Inferior parietal cortex (tissue), 1 donor: Measurements from ENCODE around the gene PNMA6A.
"Not testable (repeated sequence)": the region's sequence is repeated elsewhere in the genome, so short reads cannot be mapped to it uniquely, and the experiment has no call there.

ENCODE experiments used
- DNase-seq: peaks from one replicate; pipeline ENCODE4 v3.0.0-alpha.2; 2016; ENCODE audit errors: extremely low spot score

PNMA6A gene

DNA sequence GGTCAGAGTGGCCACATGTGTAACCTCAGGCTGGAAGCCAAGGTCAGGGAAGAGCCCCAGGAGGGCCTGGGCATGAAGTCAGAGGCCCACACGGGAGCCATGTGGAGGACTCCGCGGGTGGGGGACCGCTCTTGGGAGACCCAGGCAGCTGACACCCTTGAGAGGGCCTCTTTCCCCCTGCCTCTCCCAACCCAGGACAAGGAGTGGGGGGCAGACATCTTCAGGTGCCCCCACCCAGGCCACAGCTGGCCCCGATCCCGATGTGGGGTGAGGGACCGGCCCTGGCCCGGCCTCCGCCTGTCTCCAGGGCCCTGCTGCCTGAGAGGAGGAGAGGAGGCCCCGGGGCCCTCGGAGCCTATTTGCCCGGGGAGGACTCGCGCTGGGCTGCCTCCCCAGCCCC lies 3.1 kb downstream of the PNMA6A start:
- no peak for DNase-seq

GRCh38 chrX:153077437-153078135 lies 5.3 kb downstream of the PNMA6A start:
- not testable (repeated sequence) for DNase-seq

DNA sequence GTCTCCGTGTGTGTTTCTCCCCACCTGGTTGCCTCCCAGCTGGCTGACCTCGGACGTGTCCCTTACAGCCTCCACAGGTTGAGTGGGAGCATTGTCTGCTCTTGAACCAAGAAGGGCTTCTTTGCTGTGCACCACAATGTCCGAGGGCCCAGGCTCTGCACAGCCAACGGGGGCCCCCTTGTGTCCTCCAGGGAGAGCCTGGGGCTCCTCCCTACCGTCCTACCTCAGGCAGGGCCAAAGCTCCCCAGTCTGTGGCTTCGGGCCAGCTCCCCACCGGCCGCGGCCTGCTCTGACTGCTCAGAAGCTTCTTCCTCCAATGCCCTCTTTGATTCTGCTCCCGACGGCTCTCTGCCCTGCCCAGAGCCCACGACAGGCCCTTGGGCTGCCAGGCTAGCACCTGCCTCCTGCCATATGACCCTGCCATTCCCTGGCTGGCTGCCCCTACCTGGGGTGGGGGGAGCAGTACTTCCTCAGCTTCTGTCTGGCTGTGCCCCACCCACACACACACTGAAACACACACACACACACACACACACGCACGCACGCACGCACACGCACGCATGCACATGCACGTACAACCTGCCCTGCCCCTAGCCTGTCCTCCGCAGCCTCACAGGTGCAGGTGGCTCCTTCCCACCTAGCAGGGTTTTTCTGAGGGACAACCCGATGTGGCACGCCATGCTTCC lies 11.1 kb downstream of the PNMA6A start:
- not testable (repeated sequence) for DNase-seq

GRCh38 chrX:153102418-153102817 lies 30.2 kb downstream of the PNMA6A start:
- DNase-seq, result no peak

- DNase-seq, result not testable (repeated sequence)
Observed at GRCh38 chrX:153104959-153105358, 32.7 kb downstream of the PNMA6A start.

DNA sequence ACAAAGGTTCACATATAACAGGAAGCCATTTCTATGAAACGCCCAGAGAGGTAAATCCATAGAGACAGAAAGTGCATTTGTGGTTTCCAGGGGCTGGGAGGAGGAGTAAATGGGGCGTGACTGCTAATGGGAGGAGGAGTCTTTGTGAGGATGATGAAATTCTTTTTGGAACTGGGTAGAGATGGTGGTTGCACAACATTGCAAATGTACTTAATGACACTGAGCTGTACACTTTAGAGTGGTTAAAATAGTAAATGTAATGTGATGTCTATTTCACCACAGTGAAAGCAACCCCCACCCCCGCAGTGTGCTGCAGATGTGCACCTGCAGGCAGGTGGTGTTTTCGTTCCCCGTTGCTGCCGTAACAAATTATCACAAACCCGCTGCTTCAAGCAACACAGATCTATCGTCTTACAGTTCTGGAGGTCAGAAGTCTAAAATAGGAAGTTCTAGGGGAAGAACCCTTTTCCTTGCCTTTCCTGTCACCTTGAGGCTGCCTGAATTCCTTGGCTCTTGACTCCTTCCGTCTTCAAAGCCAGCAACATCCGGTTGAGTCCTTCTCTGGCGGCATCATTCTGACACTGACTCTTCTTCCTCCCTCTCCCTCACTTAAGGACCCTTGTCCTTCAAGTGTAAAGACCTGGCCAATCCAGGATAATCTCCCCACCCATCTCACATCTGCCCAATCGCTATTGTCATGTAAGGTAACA lies 34.0 kb downstream of the PNMA6A start:
- DNase-seq, result not testable (repeated sequence)

DNA sequence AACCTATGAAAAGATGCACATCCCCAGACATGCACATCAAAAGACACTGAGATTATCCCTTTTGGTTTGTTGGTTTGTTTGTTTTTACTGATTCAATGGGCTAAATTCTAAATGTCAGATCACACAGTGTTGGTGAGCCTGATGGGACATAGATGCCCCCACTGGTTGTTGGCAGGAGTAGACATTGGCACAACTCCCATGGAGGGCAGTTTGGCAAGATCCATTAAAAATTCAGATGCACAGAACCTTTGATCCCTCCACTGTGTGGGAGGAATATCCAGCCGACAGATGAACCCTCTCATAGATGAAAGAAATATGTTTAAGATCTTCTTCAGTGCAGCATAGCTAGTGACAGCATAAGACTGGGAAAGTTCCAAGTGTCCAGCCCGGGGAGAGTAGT lies 38.5 kb downstream of the PNMA6A start:
- DNase-seq, result not testable (repeated sequence)

GRCh38 chrX:153113851-153114250 lies 41.6 kb downstream of the PNMA6A start:
- DNase-seq, result not testable (repeated sequence)

DNA sequence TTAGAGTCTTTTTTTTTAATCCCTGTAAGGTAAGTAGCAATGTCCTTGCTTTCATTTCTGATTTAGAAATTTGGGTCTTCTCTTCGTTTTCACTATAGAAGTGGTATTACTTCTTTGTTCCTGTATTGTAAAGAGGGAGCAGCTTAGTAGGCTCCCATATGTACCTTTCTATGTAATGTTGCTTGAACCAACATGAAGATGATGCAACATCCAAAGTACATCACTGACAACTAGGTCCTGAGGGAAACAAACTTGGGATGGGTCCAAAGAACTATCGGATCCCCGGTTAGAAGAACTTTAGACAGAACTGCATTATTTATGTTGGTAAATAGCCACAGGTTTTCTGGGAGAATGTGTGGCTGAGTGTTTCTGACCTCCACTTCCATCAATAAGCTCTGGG lies 45.5 kb downstream of the PNMA6A start:
- not testable (repeated sequence) for DNase-seq

- not testable (repeated sequence) for DNase-seq
Observed at GRCh38 chrX:153120230-153120629, 48.0 kb downstream of the PNMA6A start.

- DNase-seq, result not testable (repeated sequence)
Observed at GRCh38 chrX:153123468-153123867, 51.2 kb downstream of the PNMA6A start.
